Breast epithelium (tissue), 3 donors: ENCODE data around the gene FYN.

ENCODE experiments used
- CTCF ChIP-seq, 3 donors: fragments of 450-650 bp; IDR thresholded peaks; one replicate each; pipeline ENCODE4 v1.5.1; 2016 to 2017; ENCODE audit warnings: antibody characterized with exemption in 3 of 3, mild to moderate bottlenecking in 3 of 3, moderate library complexity in 3 of 3
- POLR2A ChIP-seq: fragments of 450-650 bp; IDR thresholded peaks from one replicate; pipeline ENCODE4 v1.6.1; 2016; ENCODE audit warnings: antibody characterized with exemption, mild to moderate bottlenecking, moderate library complexity
- POLR2AphosphoS5 ChIP-seq, 3 donors: sonication (generic); formaldehyde crosslinking; IDR thresholded peaks; one replicate each; pipeline ENCODE4 v1.6.1; 2017; ENCODE audit warnings: antibody characterized with exemption in 3 of 3

- no peak for TF ChIP-seq CTCF (IDR thresholded peaks at IDR 0.05)
- no peak for TF ChIP-seq POLR2A
- no peak for TF ChIP-seq POLR2AphosphoS5 (IDR thresholded peaks at IDR 0.05)
Observed at GRCh38 chr6:111835807-111836206, 37.4 kb downstream of the FYN start.
